Renal cortex interstitium (tissue), 11 donors: ENCODE measurements around the gene ELP2. TPM values are rescaled to one million over a fixed set of nuclear protein-coding genes. Genes with fewer than 3 reads are reported as not detected.
"Not testable (repeated sequence)": the region's sequence is repeated elsewhere in the genome, so short reads cannot be mapped to it uniquely, and the experiment has no call there.

ENCODE experiments used
- DNase-seq, 11 donors: peaks; one replicate each; pipeline ENCODE4 v3.0.0-alpha.2; 2013; ENCODE audit warnings: low read depth in 9 of 11, low spot score in 4 of 11; ENCODE audit errors: extremely low read depth in 1 of 11
- polyA plus RNA-seq, 3 donors: library from polyadenylated mRNA; unstranded; fragments of 120-200 nt; gene quantifications; one replicate each; pipeline ENCODE4 v1.2.1, GENCODE V29; 2013; ENCODE audit not compliant: insufficient read length in 3 of 3

Gene ELP2
- polyA plus RNA-seq, 3 donors, result 83.7 to 140 (median 126) TPM

GRCh38 chr18:36109737-36110136, 20.0 kb upstream of the ELP2 start:
- no peak for DNase-seq

GRCh38 chr18:36112302-36112701, 17.4 kb upstream of the ELP2 start:
- DNase-seq, result no peak

- DNase-seq, result no peak
Observed at GRCh38 chr18:36114251-36114650, 15.4 kb upstream of the ELP2 start.

- no peak for DNase-seq
Observed at GRCh38 chr18:36114738-36115137, 15.0 kb upstream of the ELP2 start.

GRCh38 chr18:36116771-36117170, 12.9 kb upstream of the ELP2 start:
- not testable (repeated sequence) for DNase-seq

- no peak for DNase-seq
Observed at GRCh38 chr18:36120297-36120696, 9.4 kb upstream of the ELP2 start.

- DNase-seq, result no peak
Observed at GRCh38 chr18:36124841-36125240, 4.9 kb upstream of the ELP2 start.

GRCh38 chr18:36126668-36127067, 3.0 kb upstream of the ELP2 start:
- DNase-seq, result no peak

- peak in 5 of 11 donors; percentile 4 to 17 (median 10) for DNase-seq
Observed at GRCh38 chr18:36127836-36128529, 1.7 kb upstream of the ELP2 start.

GRCh38 chr18:36128530-36128870, 1.2 kb upstream of the ELP2 start:
- DNase-seq, result peak in 3 of 11 donors; percentile 7 to 15 (median 11)

GRCh38 chr18:36128907-36129299, 796 bp upstream of the ELP2 start:
- peak in 3 of 11 donors; percentile 4 to 15 (median 7) for DNase-seq

- DNase-seq, result no peak
Observed at GRCh38 chr18:36130039-36130831, 536 bp downstream of the ELP2 start.

- no peak for DNase-seq
Observed at GRCh38 chr18:36130883-36131653, 1.4 kb downstream of the ELP2 start.

GRCh38 chr18:36131692-36132483, 2.2 kb downstream of the ELP2 start:
- no peak for DNase-seq

GRCh38 chr18:36132756-36133155, 3.1 kb downstream of the ELP2 start:
- no peak for DNase-seq

GRCh38 chr18:36135264-36135663, 5.6 kb downstream of the ELP2 start:
- DNase-seq, result no peak

- DNase-seq, result no peak
Observed at GRCh38 chr18:36139245-36139644, 9.5 kb downstream of the ELP2 start.

GRCh38 chr18:36141576-36141975, 11.9 kb downstream of the ELP2 start:
- no peak for DNase-seq

- no peak for DNase-seq
Observed at GRCh38 chr18:36142751-36143150, 13.1 kb downstream of the ELP2 start.
